ENCODE results near the gene C17orf67. TPM values are rescaled to one million over a fixed set of nuclear protein-coding genes. Genes with fewer than 3 reads are reported as not detected.

C17orf67 gene
- total RNA-seq, 1 experiment from 2014 or later: 1.0 TPM

GRCh38 chr17:56782338-56782737 lies 51.4 kb downstream of the C17orf67 start:
- Histone ChIP-seq H3T11ph (ENCODE audit: low read length) (no peak overlapping the region), H3K14ac (ENCODE audit: insufficient read depth, low read length) (no peak overlapping the region), H3K79me2 (ENCODE audit: insufficient read depth, low read length) (no peaks in the 10 kb centered on the region), H2BK120ac (ENCODE audit: low read depth, low read length, poor library complexity, severe bottlenecking) (no peak overlapping the region), H4K91ac (ENCODE audit: insufficient read length, low read depth, low read length) (no peak overlapping the region), H4K5ac (ENCODE audit: insufficient read length, low read depth, low read length) (no peak overlapping the region), H3K23ac (ENCODE audit: insufficient read length, low read depth, low read length) (no peak overlapping the region), H3K9me3 (ENCODE audit: control insufficient read depth, low read depth, low read length) (no peaks in the 10 kb centered on the region), H3K4me1 (ENCODE audit: insufficient read depth, low read length) (no peaks in the 10 kb centered on the region), H2BK5ac (ENCODE audit: insufficient read length, low read length) (no peak overlapping the region), H2BK15ac (ENCODE audit: low read depth, low read length) (no peak overlapping the region), H3K27ac (ENCODE audit: insufficient read length, low read depth, low read length) (no peak overlapping the region), H4K8ac (replicated peaks; ENCODE audit: insufficient read length, low read depth, low read length) (no peak overlapping the region), H3K27me3 (ENCODE audit: insufficient read depth, low read length) (no peaks in the 10 kb centered on the region; the same call in 1 of the 2 replicates), H3K56ac (ENCODE audit: insufficient read length, low read depth, low read length) (no peak overlapping the region), H3K18ac (ENCODE audit: insufficient read length, low read depth, low read length) (no peak overlapping the region), H2AK5ac (ENCODE audit: insufficient read length, low read length) (no peak overlapping the region), H3K79me1 (ENCODE audit: insufficient read depth, low read depth, low read length, poor library complexity, severe bottlenecking) (no peaks in the 10 kb centered on the region), H3K4ac (ENCODE audit: low read depth, low read length) (no peak overlapping the region), H3K4me2 (ENCODE audit: insufficient read depth, insufficient read length, low read length) (no peak overlapping the region), H2BK20ac (ENCODE audit: low read depth, low read length, poor library complexity, severe bottlenecking) (no peak overlapping the region), H3K9ac (ENCODE audit: extremely low read depth, insufficient read length, low read length) (no peak overlapping the region), H4K20me1 (ENCODE audit: control insufficient read depth, insufficient read depth, insufficient read length) (peaks cover 2% of the 10 kb centered on the region), H2AFZ (ENCODE audit: low read length) (no peak overlapping the region), H2BK12ac (ENCODE audit: insufficient read length, low read depth, low read length) (no peak overlapping the region), H3K23me2 (ENCODE audit: insufficient read length, low read depth, low read length, poor library complexity, severe bottlenecking) (no peaks in the 10 kb centered on the region)
- no peak overlapping the region for H3K4me3 Mint-ChIP-seq
- no peaks in the 10 kb centered on the region for H3K9me3 Mint-ChIP-seq
- H3K27me3 Mint-ChIP-seq (ENCODE audit: low read depth): peaks cover 48% of the 10 kb centered on the region
- peaks cover 11 to 14% of the 10 kb centered on the region in 2 experiments for H3K4me1 Mint-ChIP-seq
- H3K36me3 Mint-ChIP-seq (ENCODE audit: insufficient read depth in 1 of 3, low read depth in 3 of 3): no peaks in the 10 kb centered on the region
- no peak overlapping the region for H3K27ac Mint-ChIP-seq
- TF ChIP-seq, protein P1, sequence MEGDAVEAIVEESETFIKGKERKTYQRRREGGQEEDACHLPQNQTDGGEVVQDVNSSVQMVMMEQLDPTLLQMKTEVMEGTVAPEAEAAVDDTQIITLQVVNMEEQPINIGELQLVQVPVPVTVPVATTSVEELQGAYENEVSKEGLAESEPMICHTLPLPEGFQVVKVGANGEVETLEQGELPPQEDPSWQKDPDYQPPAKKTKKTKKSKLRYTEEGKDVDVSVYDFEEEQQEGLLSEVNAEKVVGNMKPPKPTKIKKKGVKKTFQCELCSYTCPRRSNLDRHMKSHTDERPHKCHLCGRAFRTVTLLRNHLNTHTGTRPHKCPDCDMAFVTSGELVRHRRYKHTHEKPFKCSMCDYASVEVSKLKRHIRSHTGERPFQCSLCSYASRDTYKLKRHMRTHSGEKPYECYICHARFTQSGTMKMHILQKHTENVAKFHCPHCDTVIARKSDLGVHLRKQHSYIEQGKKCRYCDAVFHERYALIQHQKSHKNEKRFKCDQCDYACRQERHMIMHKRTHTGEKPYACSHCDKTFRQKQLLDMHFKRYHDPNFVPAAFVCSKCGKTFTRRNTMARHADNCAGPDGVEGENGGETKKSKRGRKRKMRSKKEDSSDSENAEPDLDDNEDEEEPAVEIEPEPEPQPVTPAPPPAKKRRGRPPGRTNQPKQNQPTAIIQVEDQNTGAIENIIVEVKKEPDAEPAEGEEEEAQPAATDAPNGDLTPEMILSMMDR (conservative IDR thresholded peaks at IDR 0.05): no peak
- no peak for DNase-seq

All from H9 (cell line).